Measurements from ENCODE around the gene TMPRSS3.

DNA sequence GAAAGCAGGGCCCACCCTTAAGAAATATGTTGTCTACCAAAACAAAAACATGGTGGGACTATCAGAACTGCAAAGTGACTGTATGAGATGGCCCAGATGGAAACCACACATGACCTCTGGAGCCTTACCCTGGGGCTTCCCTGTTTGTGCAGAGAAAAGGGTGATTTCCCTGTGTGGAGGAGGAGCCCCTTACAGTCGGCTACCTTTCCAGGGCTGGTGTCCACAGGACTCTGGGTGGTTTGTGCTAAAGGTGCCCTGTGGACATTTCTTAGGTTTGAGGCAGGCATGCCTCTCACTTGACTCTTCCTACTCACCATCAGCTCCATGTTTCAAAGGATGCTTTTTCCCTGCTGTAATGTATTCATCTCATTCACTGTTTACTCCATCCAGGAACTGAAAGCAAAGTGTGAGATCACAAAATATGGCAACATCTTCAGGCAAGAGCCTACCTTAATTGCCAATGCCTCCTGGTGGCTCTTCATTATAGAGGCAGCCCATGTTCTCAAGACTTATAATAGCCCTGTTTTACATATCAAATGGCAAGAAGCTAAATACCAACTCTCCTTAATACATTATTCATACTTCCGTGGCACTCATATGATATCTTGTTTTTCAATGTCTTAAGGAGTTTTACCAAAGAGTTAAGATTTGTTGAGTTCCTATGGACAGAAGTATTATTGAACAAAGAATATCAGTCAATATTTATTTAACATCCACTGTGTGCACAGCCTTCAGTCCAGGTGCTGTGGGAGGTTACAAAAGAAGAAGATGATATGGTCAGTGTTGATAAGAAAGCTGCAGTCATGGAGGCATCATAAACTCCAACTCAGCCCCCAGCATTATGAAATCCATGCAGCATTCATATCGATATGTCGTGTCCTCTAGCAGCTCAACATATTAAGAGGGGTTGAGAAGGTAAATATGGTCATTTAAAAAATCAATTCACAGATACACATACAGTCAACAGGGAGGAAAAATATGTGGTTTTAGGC is 65.2 kb downstream of the TMPRSS3 start:
- TF ChIP-seq, protein P1, sequence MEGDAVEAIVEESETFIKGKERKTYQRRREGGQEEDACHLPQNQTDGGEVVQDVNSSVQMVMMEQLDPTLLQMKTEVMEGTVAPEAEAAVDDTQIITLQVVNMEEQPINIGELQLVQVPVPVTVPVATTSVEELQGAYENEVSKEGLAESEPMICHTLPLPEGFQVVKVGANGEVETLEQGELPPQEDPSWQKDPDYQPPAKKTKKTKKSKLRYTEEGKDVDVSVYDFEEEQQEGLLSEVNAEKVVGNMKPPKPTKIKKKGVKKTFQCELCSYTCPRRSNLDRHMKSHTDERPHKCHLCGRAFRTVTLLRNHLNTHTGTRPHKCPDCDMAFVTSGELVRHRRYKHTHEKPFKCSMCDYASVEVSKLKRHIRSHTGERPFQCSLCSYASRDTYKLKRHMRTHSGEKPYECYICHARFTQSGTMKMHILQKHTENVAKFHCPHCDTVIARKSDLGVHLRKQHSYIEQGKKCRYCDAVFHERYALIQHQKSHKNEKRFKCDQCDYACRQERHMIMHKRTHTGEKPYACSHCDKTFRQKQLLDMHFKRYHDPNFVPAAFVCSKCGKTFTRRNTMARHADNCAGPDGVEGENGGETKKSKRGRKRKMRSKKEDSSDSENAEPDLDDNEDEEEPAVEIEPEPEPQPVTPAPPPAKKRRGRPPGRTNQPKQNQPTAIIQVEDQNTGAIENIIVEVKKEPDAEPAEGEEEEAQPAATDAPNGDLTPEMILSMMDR (IDR thresholded peaks at IDR 0.05), result no peak
- no peak for TF ChIP-seq POLR2A (IDR thresholded peaks at IDR 0.05)
- TF ChIP-seq POLR2AphosphoS5 (IDR thresholded peaks at IDR 0.05), result no peak
